ENCODE results near the gene ADGRL2.

Gene ADGRL2

GRCh38 chr1:81912383-81912782 is 111.6 kb downstream of the ADGRL2 start:
- no peak for DNase-seq (ENCODE audit: low read depth)

DNA sequence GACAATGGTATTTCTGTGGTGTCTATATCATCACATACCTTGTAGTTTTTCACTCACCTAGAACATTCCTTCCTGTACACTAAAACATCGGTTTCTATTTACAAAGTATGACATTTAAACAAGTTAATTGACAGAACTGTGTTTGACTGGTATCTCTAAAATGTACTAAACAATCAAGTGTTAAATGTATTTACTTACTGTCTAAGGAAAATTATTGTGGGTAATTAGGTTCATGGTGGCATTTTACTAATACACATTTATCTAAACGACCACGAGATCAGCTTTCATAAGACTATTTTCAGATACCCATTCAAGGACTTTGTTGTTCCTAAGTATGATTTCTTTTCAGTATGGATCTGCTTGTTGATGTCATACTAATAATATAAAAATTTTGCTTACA is 115.2 kb downstream of the ADGRL2 start:
- DNase-seq (ENCODE audit: low read depth), result no peak

GRCh38 chr1:81920245-81920740 is 119.6 kb downstream of the ADGRL2 start:
- DNase-seq (ENCODE audit: low read depth), result no peak

- no peak for DNase-seq (ENCODE audit: low read depth)
These were observed 120.2 kb downstream of the ADGRL2 start for GRCh38 chr1:81920886-81921285.

DNA sequence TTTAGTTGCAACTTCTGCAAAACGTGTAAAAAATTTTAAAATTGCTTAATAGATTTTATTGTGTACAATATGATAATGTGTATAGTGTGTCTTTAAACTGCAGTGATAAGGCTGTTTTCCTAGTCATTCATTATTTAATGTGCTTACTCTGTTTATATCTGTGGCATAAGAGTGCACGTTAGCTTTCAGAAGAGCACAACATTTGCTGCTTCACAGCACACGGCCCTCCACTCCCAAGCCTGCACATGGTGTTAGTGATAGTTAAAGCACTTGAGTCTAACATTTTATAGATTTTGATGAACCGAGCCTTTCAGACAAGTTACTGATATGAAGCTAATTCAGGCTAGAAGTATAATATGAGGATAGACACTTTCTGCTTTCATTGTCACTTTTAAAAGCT is 120.6 kb downstream of the ADGRL2 start:
- no peak for DNase-seq (ENCODE audit: low read depth)

- DNase-seq (ENCODE audit: low read depth), result no peak
These were observed 121.2 kb downstream of the ADGRL2 start for GRCh38 chr1:81921851-81922462.

GRCh38 chr1:81922955-81923354 is 122.2 kb downstream of the ADGRL2 start:
- DNase-seq (ENCODE audit: low read depth), result no peak

DNA sequence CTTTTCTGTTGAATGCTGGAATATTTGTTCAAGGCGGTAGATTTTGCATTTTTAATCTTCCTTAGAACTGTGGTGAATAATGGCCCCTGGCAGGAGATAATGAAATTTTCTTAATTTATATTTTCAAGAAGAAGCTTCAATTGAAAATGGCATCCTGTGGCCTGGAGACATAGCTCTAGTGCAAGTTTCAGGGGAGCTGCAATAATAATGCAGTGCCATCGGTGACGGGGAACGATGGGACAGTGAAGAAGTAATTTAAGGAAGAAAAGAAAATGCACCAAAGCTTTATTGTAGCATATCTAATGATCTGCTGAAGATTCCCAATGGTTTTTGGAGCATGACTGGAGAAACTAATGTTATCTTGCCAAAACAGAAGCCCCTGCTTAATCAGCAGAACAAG is 128.4 kb downstream of the ADGRL2 start:
- DNase-seq (ENCODE audit: low read depth), result no peak

DNA sequence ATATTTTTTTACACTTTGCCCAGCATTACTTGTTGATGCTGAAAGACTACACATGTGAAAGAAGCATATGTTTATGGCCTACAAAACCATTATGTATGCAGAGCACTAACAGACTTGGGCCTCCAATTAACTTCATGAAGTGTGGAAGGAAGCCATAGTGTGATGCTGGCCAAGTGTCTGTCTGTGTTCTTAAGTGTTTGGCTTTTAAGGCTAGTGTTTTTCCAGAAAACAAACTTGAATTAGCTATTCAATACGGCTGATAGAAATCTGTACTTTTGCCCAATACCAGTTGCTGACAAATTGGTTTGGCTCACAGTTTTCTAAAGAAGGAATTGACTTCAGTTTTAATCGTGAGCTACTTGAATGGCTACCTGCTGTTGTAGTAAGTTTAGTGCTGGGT is 136.1 kb downstream of the ADGRL2 start:
- DNase-seq (ENCODE audit: low read depth), result no peak

DNA sequence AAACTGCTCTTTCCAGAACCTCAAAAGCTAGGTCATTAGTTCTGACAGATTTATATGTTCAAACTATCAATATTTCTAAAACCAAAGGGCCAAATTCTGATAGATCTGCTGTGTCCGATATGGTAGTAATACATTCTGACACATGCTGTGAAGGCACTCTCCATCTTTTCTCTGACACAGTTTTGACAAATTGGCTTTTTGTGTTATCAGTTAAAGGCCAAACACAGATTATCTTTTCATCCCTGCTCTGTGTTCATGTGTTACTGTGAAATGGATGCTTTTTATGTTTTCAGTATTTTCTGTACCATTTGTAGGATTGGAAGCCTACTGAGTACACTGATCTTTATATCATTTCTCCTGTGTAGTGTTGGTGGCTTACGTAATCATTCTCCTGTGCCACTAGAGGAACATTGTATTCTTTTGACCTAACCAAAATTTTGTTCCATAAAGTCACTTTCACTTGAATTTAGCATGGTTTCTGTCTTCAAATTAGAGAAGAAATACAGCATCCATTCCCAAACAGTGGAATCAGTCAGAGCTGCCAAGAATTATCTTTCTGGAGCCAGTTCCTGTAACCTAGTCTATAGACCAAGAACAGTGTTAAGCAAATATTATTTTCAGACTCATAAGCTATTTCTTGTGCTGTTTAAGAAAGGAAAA is 137.2 kb downstream of the ADGRL2 start:
- DNase-seq (ENCODE audit: low read depth), result no peak

DNA sequence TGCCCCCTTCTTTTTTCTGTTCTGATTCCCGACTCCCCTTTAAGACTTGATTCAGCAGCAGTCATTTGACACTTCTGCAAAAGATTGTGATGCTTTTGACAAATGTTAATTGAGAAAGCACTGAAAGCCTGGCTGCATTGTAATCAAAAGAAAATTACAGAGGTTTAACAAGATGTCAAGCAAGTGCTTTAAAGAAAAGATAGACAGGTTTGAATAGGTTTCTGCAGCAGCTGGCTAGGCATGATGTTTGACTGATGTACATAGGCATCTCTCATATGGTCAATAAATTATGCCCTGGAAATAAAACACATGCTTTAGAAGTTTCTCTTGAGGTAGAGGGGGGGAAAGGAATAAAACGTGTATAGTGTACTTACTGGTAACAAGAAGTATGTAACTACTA is 147.8 kb downstream of the ADGRL2 start:
- DNase-seq (ENCODE audit: low read depth), result no peak

GRCh38 chr1:81949421-81949820 is 148.7 kb downstream of the ADGRL2 start:
- no peak for DNase-seq (ENCODE audit: low read depth)

GRCh38 chr1:81950037-81950436 is 149.3 kb downstream of the ADGRL2 start:
- DNase-seq (ENCODE audit: low read depth), result no peak

GRCh38 chr1:81950591-81951244 is 150.0 kb downstream of the ADGRL2 start:
- no peak for DNase-seq (ENCODE audit: low read depth)

GRCh38 chr1:81954534-81955020 is 153.8 kb downstream of the ADGRL2 start:
- DNase-seq (ENCODE audit: low read depth), result no peak

DNA sequence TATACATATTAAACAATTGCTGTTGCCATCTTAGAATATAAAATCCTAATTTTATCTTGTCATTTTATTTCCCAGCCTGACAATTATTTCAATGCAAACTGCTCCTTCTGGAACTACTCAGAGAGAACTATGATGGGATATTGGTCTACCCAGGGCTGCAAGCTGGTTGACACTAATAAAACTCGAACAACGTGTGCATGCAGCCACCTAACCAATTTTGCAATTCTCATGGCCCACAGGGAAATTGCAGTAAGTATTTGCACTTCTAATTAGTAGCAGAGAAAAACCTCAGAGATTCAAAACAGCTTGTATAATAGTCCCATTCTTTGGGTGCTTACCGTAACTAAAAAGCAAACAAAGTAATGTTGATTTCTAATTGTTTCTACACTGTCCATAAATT is 167.2 kb downstream of the ADGRL2 start:
- DNase-seq (ENCODE audit: low read depth), result no peak

DNA sequence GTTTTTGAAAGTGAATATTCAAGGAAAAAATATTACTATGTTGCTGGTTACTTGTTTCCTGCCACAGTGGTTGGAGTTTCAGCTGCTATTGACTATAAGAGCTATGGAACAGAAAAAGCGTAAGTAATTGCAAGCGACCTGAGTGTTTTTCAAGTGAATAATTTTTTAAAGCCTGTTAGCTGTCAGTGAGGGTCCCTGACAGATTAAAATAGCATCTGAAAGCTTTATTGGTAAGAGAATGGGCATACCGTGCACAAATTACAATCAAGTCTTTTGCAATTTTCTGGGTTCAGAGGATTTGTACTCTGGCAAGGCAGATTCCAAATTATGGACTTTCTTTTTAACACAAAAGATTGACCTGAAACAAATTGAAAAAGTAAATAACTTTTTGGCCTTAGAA is 169.7 kb downstream of the ADGRL2 start:
- DNase-seq (ENCODE audit: low read depth), result no peak

- no peak for DNase-seq (ENCODE audit: low read depth)
These were observed 173.6 kb downstream of the ADGRL2 start for GRCh38 chr1:81974222-81974841.

DNA sequence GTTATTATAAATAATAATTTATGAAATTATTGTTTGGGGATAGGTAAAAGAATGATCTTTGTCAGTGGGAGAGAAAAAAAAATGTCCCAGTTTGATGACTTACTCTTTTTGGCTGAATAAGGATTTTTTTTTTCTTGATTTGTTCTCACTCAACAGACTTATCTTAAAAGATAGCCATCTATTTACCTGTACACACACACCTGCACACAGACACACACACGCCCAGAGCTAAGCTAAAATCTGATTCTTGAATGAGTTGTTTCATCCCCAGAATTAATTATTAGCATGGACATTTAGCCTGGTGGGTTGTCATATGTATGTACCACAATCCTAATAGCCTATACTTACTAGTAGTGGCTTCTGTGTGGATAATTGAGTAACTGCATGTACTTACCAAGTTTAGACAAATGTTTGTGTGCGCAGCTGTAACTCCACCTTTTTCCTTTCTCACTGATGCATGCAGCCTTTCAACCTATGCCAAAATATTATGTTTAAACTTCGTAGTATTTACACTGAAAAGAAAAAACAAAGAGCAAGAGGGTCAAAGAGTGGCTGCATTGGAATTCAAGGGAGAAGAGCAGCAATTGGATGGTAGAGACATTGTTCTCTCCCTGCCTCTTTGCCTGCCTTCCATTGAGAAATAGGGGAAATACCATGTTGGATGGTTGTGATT is 174.3 kb downstream of the ADGRL2 start:
- no peak for DNase-seq (ENCODE audit: low read depth)

DNA sequence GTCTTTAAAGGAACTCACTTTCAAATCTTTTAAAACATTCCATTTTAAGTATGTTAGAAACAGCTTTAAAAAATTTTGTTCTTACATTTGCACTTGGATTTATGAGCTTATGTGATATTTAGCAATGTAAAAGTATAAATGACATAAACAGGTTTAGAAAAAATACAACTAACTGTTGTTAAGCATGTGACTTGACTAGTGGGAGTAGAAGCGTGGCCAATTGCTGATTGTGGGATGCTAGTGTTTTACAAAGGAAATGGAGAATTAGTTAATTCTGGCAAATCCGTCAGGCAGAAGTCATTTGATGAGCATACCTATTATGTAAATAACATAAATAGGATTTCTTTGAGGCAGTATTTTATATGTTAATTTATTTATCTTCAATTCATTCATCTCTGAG is 175.8 kb downstream of the ADGRL2 start:
- DNase-seq (ENCODE audit: low read depth), result no peak

DNA sequence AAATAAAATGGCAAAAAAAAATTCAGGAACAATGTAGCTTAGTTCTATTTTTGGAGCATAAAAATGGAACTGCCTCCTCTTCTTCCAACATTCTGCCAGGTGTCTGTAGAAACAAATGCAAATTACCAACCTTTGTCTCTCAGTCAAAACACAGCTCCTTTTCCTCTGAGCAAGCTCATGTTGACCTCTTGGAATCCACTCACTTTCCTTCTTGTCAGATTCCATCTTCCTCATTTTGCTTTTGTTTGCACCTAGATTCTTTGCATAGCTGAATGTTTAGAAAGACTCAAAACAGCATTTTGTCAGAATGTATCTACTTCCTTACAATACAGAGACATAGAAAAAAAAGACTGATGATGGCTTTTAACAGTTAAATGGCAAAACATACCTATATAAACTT is 178.2 kb downstream of the ADGRL2 start:
- no peak for DNase-seq (ENCODE audit: low read depth)

DNA sequence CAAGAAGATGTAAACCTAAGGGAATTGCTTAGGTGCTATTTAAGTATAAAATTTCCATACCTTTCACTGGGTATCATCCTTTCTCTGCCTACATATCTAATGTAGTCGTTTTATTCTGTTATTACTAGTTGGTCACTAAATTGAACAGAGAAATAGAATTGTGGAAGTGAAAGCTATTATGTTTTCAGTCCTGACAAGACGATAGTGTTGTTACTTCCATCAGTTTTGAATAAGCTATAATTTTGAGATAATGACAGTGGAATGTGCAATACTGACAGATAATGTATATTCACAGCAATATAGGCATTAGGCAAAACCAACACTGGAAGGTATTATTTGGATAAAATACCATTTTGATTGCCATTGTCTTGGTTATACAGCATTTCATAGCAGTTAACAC is 181.8 kb downstream of the ADGRL2 start:
- DNase-seq (ENCODE audit: low read depth), result no peak

Data from stimulated activated CD8-positive, alpha-beta memory T cell treated with anti-CD3 and anti-CD28 coated beads, Interleukin-12 subunit alpha, Interleukin-12 subunit beta, amount 100 ng/mL, for 1 hour (primary cell).